ENCODE results near the gene HDAC7.
"Not testable (repeated sequence)": the region's sequence is repeated elsewhere in the genome, so short reads cannot be mapped to it uniquely, and the experiment has no call there.

The HDAC7 gene

GRCh38 chr12:47843226-47843980, 23.7 kb upstream of the HDAC7 start:
- Histone ChIP-seq H4K20me1 (ENCODE audit: insufficient read depth, low read length, poor library complexity, severe bottlenecking) (no peaks in the 10 kb centered on the region), H3K9me3 (ENCODE audit: insufficient read depth, low read depth, low read length) (no peaks in the 10 kb centered on the region), H3K4me3 (ENCODE audit: low read length, poor library complexity, severe bottlenecking) (no peak overlapping the region), H3F3A (ENCODE audit: low read depth) (no peaks in the 10 kb centered on the region), H3K4me1 (ENCODE audit: insufficient read depth, low read length, poor library complexity, severe bottlenecking) (no peaks in the 10 kb centered on the region), H3K4me2 (ENCODE audit: low read depth, low read length, poor library complexity, severe bottlenecking) (no peak overlapping the region), H3K27me3 (ENCODE audit: insufficient read depth, low read length, poor library complexity, severe bottlenecking) (no peaks in the 10 kb centered on the region), H3K36me3 (ENCODE audit: insufficient read depth, low read length) (no peaks in the 10 kb centered on the region), H2AFZ (ENCODE audit: low read length) (no peak overlapping the region), H3K9me2 (replicated peaks; ENCODE audit: low read depth, low read length) (no peaks in the 10 kb centered on the region), H3K9ac (ENCODE audit: low read depth, low read length, poor library complexity, severe bottlenecking) (no peak overlapping the region), H3K79me2 (ENCODE audit: insufficient read depth, low read length) (no peaks in the 10 kb centered on the region)
- TF ChIP-seq CTCF (conservative IDR thresholded peaks at IDR 0.05; ENCODE audit: low read length) (no peak), EZH2phosphoT487 (IDR thresholded peaks at IDR 0.05; ENCODE audit: borderline replicate concordance) (no peak)

- H3K9me3 ChIP-seq (ENCODE audit: insufficient read depth, low read depth, low read length); H3K27me3 ChIP-seq (ENCODE audit: insufficient read depth, low read length, poor library complexity, severe bottlenecking); H3F3A ChIP-seq (ENCODE audit: low read depth); H3K9ac ChIP-seq (ENCODE audit: low read depth, low read length, poor library complexity, severe bottlenecking); H3K4me1 ChIP-seq (ENCODE audit: insufficient read depth, low read length, poor library complexity, severe bottlenecking); H3K4me3 ChIP-seq (ENCODE audit: low read length, poor library complexity, severe bottlenecking); H3K9me2 ChIP-seq (replicated peaks; ENCODE audit: low read depth, low read length); H4K20me1 ChIP-seq (ENCODE audit: insufficient read depth, low read length, poor library complexity, severe bottlenecking); H2AFZ ChIP-seq (ENCODE audit: low read length); H3K79me2 ChIP-seq (ENCODE audit: insufficient read depth, low read length); H3K4me2 ChIP-seq (ENCODE audit: low read depth, low read length, poor library complexity, severe bottlenecking); H3K36me3 ChIP-seq (ENCODE audit: insufficient read depth, low read length): not testable (repeated sequence)
Measured at GRCh38 chr12:47842543-47842942, 22.8 kb upstream of the HDAC7 start.

GRCh38 chr12:47841910-47842309, 22.2 kb upstream of the HDAC7 start:
- no peak overlapping the region for H3K4me3 ChIP-seq (ENCODE audit: low read length, poor library complexity, severe bottlenecking)

More at GRCh38 chr12:47841910-47842309, 22.2 kb upstream of the HDAC7 start:
- Histone ChIP-seq H3K9ac (ENCODE audit: low read depth, low read length, poor library complexity, severe bottlenecking) (no peak overlapping the region), H3K9me2 (replicated peaks; ENCODE audit: low read depth, low read length) (no peaks in the 10 kb centered on the region), H4K20me1 (ENCODE audit: insufficient read depth, low read length, poor library complexity, severe bottlenecking) (no peaks in the 10 kb centered on the region), H3K27me3 (ENCODE audit: insufficient read depth, low read length, poor library complexity, severe bottlenecking) (no peaks in the 10 kb centered on the region), H3K36me3 (ENCODE audit: insufficient read depth, low read length) (no peaks in the 10 kb centered on the region), H3K4me1 (ENCODE audit: insufficient read depth, low read length, poor library complexity, severe bottlenecking) (no peaks in the 10 kb centered on the region), H3K79me2 (ENCODE audit: insufficient read depth, low read length) (no peaks in the 10 kb centered on the region), H3F3A (ENCODE audit: low read depth) (no peaks in the 10 kb centered on the region), H3K4me2 (ENCODE audit: low read depth, low read length, poor library complexity, severe bottlenecking) (no peak overlapping the region), H2AFZ (ENCODE audit: low read length) (no peak overlapping the region), H3K9me3 (ENCODE audit: insufficient read depth, low read depth, low read length) (no peaks in the 10 kb centered on the region)
- TF ChIP-seq EZH2phosphoT487 (IDR thresholded peaks at IDR 0.05; ENCODE audit: borderline replicate concordance) (no peak), CTCF (conservative IDR thresholded peaks at IDR 0.05; ENCODE audit: low read length) (no peak)
